GM12878 (cell line): ENCODE measurements around the gene CEP68. TPM values are rescaled to one million over a fixed set of nuclear protein-coding genes. Genes with fewer than 3 reads are reported as not detected.

Experiments used
- BCL3 ChIP-seq: IDR thresholded peaks from 2 replicates; pipeline ENCODE4 v1.6.1; 2011; ENCODE audit warnings: borderline replicate concordance, low read depth, mild to moderate bottlenecking, moderate library complexity, low read length; ENCODE audit not compliant: insufficient read depth, poor library complexity, severe bottlenecking
- BMI1 ChIP-seq: fragments of 450-650 bp; IDR thresholded peaks from 2 replicates; pipeline ENCODE4 v1.6.1; 2016; ENCODE audit warnings: mild to moderate bottlenecking, moderate library complexity, borderline replicate concordance
- EP300 ChIP-seq, 2 experiments: fragments of 150-350 bp in 1 of 2; IDR thresholded peaks; 2 replicates each; pipeline ENCODE4 v1.6.1; 2011 to 2012; ENCODE audit warnings: low read depth in 2 of 2, low read length in 2 of 2, borderline replicate concordance in 1 of 2, improper control_type of control experiment in 1 of 2, inconsistent platforms in 1 of 2; ENCODE audit not compliant: control insufficient read depth in 1 of 2
- MYC ChIP-seq: IDR thresholded peaks from 2 replicates; pipeline ENCODE4 v1.6.1; 2011; ENCODE audit warnings: mild to moderate bottlenecking, low read length, moderate library complexity, inconsistent platforms; ENCODE audit not compliant: insufficient read depth, insufficient replicate concordance, insufficient read length, severe bottlenecking
- POU2F2 ChIP-seq: IDR thresholded peaks from 3 replicates; pipeline ENCODE4 v1.6.1; 2011; ENCODE audit warnings: low read depth, mild to moderate bottlenecking, low read length, borderline replicate concordance
- WRNIP1 ChIP-seq: IDR thresholded peaks from 2 replicates; pipeline ENCODE4 v1.6.1; 2011; ENCODE audit warnings: low read depth, low read length, improper control_type of control experiment, borderline replicate concordance
- ZNF592 ChIP-seq: fragments of 450-650 bp; IDR thresholded peaks from 2 replicates; pipeline ENCODE4 v1.6.1; 2017; ENCODE audit warnings: mild to moderate bottlenecking, moderate library complexity
- polyA plus RNA-seq, 11 experiments: library from polyadenylated mRNA; depleted of rRNA in 4 of 11; unstranded in 6 of 11; stranded (reverse) in 5 of 11; fragments of >200 nt; fragmentation: Nextera tagmentation in 4 of 11; fragmentation: Illumina TruSeq in 1 of 11; extraction: Ambion mirVana in 4 of 11; extraction: Trizol in 1 of 11; gene quantifications; 1 replicate in 1 of 11; 2 replicates in 10 of 11; pipeline versions ENCODE4 v1.2.1 to v1.2.3, GENCODE V29; 2011 to 2016; ENCODE audit warnings: inconsistent platforms in 2 of 11, missing spikeins in 2 of 11, low read depth in 1 of 11
- total RNA-seq, 4 experiments: library from RNA; depleted of rRNA in 3 of 4; stranded (reverse); fragments of >200 nt in 3 of 4; fragmentation: Illumina TruSeq in 1 of 4; extraction: Trizol in 1 of 4; gene quantifications; 2 replicates each; pipeline versions ENCODE4 v1.2.1 to v1.2.3, GENCODE V29; 2013 to 2021

Gene CEP68
- total and polyA plus RNA-seq, 10 of the 15 experiments (the other 5 are each of a cell fraction or from before 2014, with no cell fraction given) = 1.1 to 11.1 (median 7.4) TPM

- TF ChIP-seq POU2F2 (no peak), MYC (no peak), WRNIP1 (no peak), EP300 (IDR thresholded peaks at IDR 0.05; ENCODE audit: borderline replicate concordance in 1 of 2, control insufficient read depth in 1 of 2, low read depth in 2 of 2, low read length in 2 of 2) (no peak), ZNF592 (no peak), BMI1 (no peak), BCL3 (no peak)
These were observed 20.8 kb upstream of the CEP68 start (continued) for GRCh38 chr2:65035351-65035943.
